Subcutaneous abdominal adipose tissue (tissue), 5 donors: ENCODE data around the gene COX10.
A peak's percentile ranks its signal among the peaks of the same experiment; 100 is the strongest.

Experiments used
- H3K27ac ChIP-seq: one replicate; pipeline ENCODE4 v1.7.0; 2013; ENCODE audit warnings: low read depth, mild to moderate bottlenecking, inconsistent platforms, low read length, moderate library complexity
- H3K27me3 ChIP-seq, 5 donors: one replicate each; pipeline ENCODE4 v1.7.0; 2013; ENCODE audit warnings: low read length in 5 of 5, inconsistent platforms in 1 of 5; ENCODE audit not compliant: control insufficient read depth in 5 of 5, insufficient read depth in 4 of 5
- H3K36me3 ChIP-seq, 5 donors: one replicate each; pipeline ENCODE4 v1.7.0; 2013; ENCODE audit warnings: low read length in 5 of 5; ENCODE audit not compliant: control insufficient read depth in 5 of 5, insufficient read depth in 5 of 5
- H3K4me1 ChIP-seq, 5 donors: one replicate each; pipeline ENCODE4 v1.7.0; 2013; ENCODE audit warnings: low read length in 5 of 5, mild to moderate bottlenecking in 3 of 5, moderate library complexity in 1 of 5; ENCODE audit not compliant: control insufficient read depth in 5 of 5, insufficient read depth in 5 of 5
- H3K4me3 ChIP-seq, 5 donors: one replicate each; pipeline ENCODE4 v1.7.0; 2013; ENCODE audit warnings: low read length in 5 of 5, low read depth in 1 of 5
- H3K9ac ChIP-seq, 5 donors: one replicate each; pipeline ENCODE4 v1.7.0; 2013; ENCODE audit warnings: low read length in 5 of 5, mild to moderate bottlenecking in 4 of 5, moderate library complexity in 3 of 5
- H3K9me3 ChIP-seq, 5 donors: one replicate each; pipeline ENCODE4 v1.7.0; 2013; ENCODE audit warnings: low read length in 5 of 5; ENCODE audit not compliant: control insufficient read depth in 5 of 5
- donor health status: healthy.
- donor health status: healthy.
- donor health status: healthy.
- donor health status: healthy.
- donor health status: healthy.

COX10 gene

GRCh38 chr17:14198575-14198974 is 129.3 kb downstream of the COX10 start:
- Histone ChIP-seq H3K36me3 (peaks cover 0 to 27% (median 8%) of the 10 kb centered on the region in 5 donors), H3K4me3 (no peak overlapping the region), H3K4me1 (peaks cover 0 to 19% (median 0%) of the 10 kb centered on the region in 5 donors), H3K27me3 (no peaks in the 10 kb centered on the region), H3K27ac (no peak overlapping the region), H3K9ac (no peak overlapping the region), H3K9me3 (no peaks in the 10 kb centered on the region)

GRCh38 chr17:14199601-14200000 is 130.3 kb downstream of the COX10 start:
- Histone ChIP-seq H3K4me1 (peaks cover 0 to 19% (median 0%) of the 10 kb centered on the region in 5 donors), H3K36me3 (peaks cover 0 to 27% (median 11%) of the 10 kb centered on the region in 5 donors), H3K4me3 (no peak overlapping the region), H3K27me3 (no peaks in the 10 kb centered on the region), H3K27ac (no peak overlapping the region), H3K9ac (no peak overlapping the region), H3K9me3 (no peaks in the 10 kb centered on the region)

DNA sequence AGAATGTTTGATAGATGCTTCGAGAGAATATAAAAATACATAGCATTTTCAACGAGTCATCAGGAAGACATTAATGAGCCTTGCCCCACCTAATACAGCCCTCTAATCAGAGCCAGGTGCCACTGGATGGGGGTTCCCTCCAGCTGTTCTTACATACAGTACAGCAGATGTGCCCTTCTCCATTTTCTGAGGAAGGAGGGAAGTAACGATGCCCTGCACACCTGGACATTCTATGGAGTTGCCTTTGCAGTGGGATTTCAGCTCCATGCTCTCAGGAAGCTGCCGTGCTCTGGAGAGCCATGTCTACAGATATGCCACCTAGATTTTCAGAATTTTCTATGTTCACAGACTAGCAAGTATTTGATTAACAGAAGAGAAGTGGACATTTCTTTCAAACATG is 131.1 kb downstream of the COX10 start:
- H3K27me3 ChIP-seq: no peaks in the 10 kb centered on the region
- peaks cover 0 to 27% (median 11%) of the 10 kb centered on the region in 5 donors for H3K36me3 ChIP-seq
- peak overlapping the region in 1 of 5 donors; percentile 12 for H3K9ac ChIP-seq
- no peak overlapping the region for H3K27ac ChIP-seq
- H3K4me3 ChIP-seq: no peak overlapping the region
- no peaks in the 10 kb centered on the region for H3K9me3 ChIP-seq
- H3K4me1 ChIP-seq: peaks cover 0 to 19% (median 0%) of the 10 kb centered on the region in 5 donors

GRCh38 chr17:14201021-14201987 is 132.0 kb downstream of the COX10 start:
- no peak overlapping the region for H3K27ac ChIP-seq
- peaks cover 0 to 28% (median 11%) of the 10 kb centered on the region in 5 donors for H3K36me3 ChIP-seq
- peak overlapping the region in 1 of 5 donors; percentile 12 for H3K9ac ChIP-seq
- H3K9me3 ChIP-seq: no peaks in the 10 kb centered on the region
- H3K4me3 ChIP-seq: no peak overlapping the region
- no peaks in the 10 kb centered on the region for H3K27me3 ChIP-seq
- peaks cover 0 to 19% (median 0%) of the 10 kb centered on the region in 5 donors for H3K4me1 ChIP-seq

DNA sequence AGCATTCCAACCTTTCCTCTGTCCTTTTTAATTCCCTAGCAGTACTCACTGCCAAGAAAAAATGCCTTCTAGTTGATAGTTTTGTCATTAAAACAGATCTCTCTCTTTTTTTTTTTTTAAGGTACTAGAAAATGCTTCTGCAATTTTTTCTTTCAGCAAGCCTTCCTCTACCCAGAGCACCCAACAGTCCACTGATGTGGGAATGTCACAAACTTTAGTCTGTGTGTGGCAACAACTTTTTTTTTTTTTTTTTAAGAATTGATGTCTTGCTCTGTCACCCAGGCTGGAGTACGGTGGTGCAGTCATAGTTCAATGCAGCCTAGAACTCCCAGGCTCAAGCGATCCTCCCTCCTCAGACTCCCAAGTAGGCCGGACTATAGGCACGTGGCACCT is 132.7 kb downstream of the COX10 start:
- Histone ChIP-seq H3K4me1 (peaks cover 0 to 19% (median 0%) of the 10 kb centered on the region in 5 donors), H3K27ac (no peak overlapping the region), H3K9me3 (no peaks in the 10 kb centered on the region), H3K27me3 (no peaks in the 10 kb centered on the region), H3K4me3 (no peak overlapping the region), H3K36me3 (peaks cover 0 to 28% (median 16%) of the 10 kb centered on the region in 5 donors), H3K9ac (no peak overlapping the region)

- no peak overlapping the region for H3K9ac ChIP-seq
- H3K4me3 ChIP-seq: no peak overlapping the region
- no peak overlapping the region for H3K27ac ChIP-seq
- H3K27me3 ChIP-seq: no peaks in the 10 kb centered on the region
- peaks cover 0 to 30% (median 20%) of the 10 kb centered on the region in 5 donors for H3K36me3 ChIP-seq
- H3K9me3 ChIP-seq: no peaks in the 10 kb centered on the region
- H3K4me1 ChIP-seq: peaks cover 0 to 19% (median 0%) of the 10 kb centered on the region in 5 donors
These were observed 133.3 kb downstream of the COX10 start for GRCh38 chr17:14202388-14203166.

- H3K4me1 ChIP-seq: peaks cover 0 to 19% (median 0%) of the 10 kb centered on the region in 5 donors
These were observed 134.1 kb downstream of the COX10 start for GRCh38 chr17:14203388-14203787.

GRCh38 chr17:14204084-14204483 is 134.8 kb downstream of the COX10 start:
- Histone ChIP-seq H3K9me3 (no peaks in the 10 kb centered on the region), H3K27me3 (no peaks in the 10 kb centered on the region), H3K9ac (peak overlapping the region in 1 of 5 donors; percentile 37), H3K27ac (no peak overlapping the region), H3K4me1 (peaks cover 0 to 19% (median 0%) of the 10 kb centered on the region in 5 donors), H3K4me3 (no peak overlapping the region), H3K36me3 (peaks cover 0 to 34% (median 23%) of the 10 kb centered on the region in 5 donors)

More at GRCh38 chr17:14203388-14203787, 134.1 kb downstream of the COX10 start:
- peaks cover 0 to 32% (median 20%) of the 10 kb centered on the region in 5 donors for H3K36me3 ChIP-seq
- no peaks in the 10 kb centered on the region for H3K9me3 ChIP-seq
- no peak overlapping the region for H3K27ac ChIP-seq
- H3K27me3 ChIP-seq: no peaks in the 10 kb centered on the region
- H3K4me3 ChIP-seq: no peak overlapping the region
- no peak overlapping the region for H3K9ac ChIP-seq

DNA sequence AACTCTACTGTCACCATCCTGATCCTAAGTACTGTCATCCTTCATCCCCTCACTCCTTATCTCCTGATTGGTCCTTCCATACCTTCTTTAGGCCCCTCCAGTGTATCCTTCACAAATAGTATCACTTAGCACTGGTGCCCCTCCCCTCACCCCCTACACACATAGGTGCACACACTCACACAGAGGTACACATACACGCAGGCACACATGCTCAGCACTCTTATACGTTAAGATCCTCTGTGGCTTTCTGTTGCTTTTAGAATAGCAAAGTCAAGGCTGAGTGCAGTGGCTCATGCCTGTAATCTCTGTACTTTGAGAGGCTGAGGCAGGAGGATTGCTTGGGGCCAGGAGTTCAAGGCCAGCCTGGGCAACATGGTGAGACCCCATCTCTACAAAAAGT is 135.2 kb downstream of the COX10 start:
- peak overlapping the region in 1 of 5 donors; percentile 37 for H3K9ac ChIP-seq
- H3K4me1 ChIP-seq: peaks cover 0 to 19% (median 0%) of the 10 kb centered on the region in 5 donors
- H3K9me3 ChIP-seq: no peaks in the 10 kb centered on the region
- no peak overlapping the region for H3K27ac ChIP-seq
- no peak overlapping the region for H3K4me3 ChIP-seq
- no peaks in the 10 kb centered on the region for H3K27me3 ChIP-seq
- peaks cover 3 to 35% (median 27%) of the 10 kb centered on the region in 5 donors for H3K36me3 ChIP-seq
